KG1 (cell line): ENCODE results near the gene SEPTIN5.

Experiments
- DNase-seq: peaks from one replicate; lab custom pipeline; 2025; lab: John Stamatoyannopoulos, UW

SEPTIN5 gene

DNA sequence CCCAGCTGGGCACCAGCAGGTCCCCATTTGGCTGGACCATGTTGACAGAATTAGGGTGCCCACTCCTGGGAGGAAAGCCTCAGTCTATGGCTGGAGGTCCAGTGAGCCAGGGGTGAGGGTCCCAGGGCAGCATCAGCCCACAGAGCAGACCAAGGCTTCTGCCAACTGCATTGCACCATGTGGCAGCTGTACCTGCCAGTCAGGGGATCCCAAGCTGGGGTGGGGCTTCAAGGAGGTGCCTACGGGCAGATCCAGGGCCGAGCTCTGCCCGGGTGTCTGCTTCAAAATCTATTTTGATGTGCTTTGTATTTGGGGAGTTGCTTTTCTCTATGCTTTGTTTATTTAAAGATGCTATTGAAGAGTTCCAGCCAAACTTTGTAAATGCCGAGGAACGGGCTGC is 19.5 kb downstream of the SEPTIN5 start:
- DNase-seq = no peak

DNA sequence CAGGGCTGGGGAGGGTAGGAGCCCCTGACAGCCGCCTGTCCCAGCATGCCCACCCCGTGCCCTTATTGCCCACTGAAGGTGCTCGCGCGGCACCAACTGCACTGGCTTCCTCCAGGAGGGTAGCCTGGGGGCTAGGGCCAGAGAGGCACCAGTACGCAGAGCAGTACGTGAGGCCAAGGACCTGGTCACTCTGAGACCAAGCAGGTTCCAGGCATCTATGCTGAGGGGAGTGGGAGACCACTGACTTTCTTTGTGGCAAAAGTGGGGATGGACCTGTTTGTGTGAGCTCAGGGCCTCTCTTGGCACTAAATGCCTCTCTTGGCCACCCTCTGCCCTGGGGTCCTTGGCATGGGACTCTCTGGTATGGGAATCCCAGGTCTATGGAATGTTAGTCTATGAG is 19.9 kb downstream of the SEPTIN5 start:
- no peak for DNase-seq

DNA sequence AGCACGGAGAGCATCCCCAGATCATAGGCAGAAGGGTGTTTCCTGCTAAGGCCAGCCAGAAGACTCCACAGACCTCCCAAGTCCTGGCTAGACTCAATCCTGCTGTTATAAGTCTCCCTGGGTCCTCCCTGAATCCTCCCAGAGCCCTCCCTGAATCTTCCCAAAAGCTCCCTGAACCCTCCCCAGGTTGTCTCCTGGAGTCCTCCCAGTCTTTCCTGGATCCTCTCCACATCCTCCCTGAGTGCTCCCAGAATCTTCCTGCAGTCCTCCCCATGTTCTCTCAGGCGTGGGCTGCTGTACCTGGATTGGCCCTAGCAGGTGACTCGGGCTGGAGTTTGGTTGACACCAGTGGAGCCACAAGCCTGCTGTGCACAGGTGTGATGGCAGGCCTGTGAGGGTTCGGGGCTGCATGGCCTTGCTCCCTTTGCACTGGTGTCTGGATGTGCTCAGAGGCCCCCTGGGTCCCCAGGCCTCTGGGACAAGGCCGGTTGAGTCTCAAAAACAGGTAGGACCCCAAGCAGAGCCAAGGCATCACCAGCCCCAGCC is 20.6 kb downstream of the SEPTIN5 start:
- DNase-seq = no peak

DNA sequence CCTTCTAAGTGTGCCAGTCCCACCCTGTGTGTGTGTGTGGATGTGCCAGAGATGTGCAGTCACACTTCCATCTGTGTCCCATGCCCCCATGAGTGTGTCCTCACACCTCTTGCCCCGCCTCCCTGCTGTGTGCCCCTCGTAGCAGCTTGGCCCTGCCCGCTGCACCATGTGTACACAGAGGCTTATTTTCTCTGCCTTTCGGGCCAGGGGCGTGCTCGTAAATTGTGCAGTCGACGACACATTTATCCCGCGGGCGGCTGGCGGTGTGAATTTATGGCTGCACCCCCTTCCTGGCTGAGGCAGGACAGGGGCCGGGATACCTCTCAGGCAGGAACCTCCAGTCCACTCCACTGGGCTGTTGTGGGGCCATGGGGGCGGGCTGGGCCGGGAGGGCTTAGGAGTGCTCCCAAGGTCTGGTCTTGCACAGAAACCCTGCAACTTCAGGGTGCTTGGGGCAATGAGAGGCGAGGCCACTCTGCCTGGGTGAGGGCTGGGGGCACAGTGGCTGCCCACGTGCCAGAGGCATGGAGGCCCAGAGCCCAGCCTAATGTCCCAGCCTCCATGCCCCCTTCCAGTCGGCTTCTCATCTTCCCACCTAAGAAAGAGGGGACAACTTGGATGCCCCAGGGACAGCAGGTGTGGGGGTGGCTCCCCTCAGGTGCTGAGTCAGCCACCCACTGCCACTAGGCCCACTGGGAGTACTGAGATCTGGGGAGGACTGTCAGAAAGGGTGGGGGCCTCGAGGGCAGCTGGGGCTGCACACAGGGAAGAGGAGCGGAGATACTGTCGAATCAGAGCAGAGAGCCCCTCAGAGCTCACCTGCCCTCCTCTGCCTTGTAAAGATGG is 21.6 kb downstream of the SEPTIN5 start:
- DNase-seq = no peak

DNA sequence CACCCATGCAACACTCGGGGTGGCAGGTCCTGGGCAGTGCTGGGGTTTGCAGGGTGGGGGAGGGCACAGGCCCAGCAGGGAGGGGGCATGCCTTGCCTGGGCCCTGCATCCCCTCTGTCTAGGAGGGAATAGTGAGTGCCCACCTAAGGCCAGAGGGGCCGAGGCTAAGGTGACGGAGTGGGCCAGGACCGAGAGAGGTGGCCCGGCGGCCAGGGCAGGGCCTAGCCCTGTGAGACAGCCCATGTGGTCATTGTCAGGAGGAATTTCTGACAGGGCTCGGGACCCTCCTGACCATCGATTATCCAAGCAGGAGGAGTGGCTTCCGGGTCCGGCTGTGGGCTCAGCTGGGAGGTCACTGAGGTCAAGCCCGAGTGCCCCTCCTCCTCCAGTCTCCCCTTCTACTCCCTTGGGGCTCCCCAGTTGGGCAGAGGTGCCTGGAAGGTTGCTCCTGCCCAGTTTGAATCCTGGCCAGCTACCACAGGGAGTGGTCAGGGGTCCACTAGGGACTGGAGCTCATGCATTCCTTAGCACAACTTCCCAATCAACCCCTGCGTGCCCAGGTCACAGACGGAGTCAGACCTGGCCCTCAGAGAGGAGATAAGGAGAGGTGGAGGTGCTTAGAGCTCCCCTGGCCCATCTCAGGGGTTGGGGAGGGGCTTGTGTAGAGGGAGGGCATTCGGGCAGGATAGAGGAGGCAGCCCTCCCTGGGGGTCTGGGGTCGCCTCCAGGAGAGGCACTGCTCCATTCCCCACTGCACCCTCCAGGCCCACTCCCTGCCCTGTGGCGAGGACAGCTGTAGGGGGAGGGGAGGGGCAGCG is 23.8 kb downstream of the SEPTIN5 start:
- DNase-seq = no peak

DNA sequence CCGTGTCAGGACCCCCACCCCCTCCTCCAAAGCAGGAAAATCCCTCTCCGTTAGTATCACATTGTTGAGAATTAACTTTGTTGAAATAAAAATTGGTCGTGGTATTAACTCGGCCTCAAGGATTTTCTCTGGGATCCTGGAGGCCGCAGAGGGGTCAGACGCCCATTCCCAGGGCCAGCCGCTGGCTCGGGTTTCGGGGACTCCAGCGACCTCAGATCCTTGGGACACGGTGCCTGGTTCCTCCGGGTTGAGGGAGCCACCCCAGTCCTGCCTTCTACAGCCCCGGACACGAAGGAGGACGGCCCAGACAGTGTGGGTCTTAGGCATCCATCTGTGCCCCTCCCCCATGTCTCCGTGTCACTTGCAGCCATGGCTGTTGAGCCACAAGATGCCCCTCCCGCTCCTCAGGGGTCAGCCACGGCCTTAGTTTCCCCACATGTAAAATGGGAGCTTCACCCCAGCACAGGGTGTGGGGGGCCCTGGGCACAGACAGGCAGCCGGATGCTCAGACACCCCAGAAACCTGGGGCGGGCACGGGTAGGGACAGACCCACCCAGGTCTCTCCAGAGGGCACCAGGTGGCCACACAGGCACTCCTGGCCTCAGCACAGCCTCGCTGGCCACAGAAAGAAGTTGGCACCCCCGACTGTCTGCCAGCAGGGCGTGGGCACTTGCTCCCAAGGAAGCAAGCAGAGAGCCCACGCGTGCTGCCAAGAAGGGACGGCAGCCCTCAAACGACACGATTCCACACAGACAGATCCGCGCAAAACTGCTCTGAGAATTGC is 24.6 kb downstream of the SEPTIN5 start:
- DNase-seq = no peak

DNA sequence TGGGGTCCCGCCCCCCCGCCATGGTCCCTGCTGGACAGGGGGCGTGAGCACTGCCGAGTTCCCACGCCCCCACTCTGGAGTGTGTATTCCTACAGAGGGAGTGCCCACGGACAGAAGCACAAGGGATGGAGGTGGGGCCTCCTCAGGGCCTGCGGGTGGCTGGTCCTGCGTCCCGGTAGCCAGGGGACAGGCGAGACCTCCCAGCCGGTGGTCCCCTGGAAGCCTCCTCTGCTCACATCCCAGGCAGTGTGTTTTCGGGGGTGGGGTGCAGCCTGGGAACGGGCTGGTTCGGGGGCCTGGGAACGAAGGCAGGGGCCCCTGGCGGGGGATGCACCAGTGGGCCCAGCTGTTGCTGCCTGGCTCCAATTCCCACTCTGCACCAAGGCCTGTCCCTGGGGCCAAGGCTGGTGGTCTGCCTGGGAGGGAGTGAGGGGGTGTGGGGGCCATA is 25.2 kb downstream of the SEPTIN5 start:
- no peak for DNase-seq

DNA sequence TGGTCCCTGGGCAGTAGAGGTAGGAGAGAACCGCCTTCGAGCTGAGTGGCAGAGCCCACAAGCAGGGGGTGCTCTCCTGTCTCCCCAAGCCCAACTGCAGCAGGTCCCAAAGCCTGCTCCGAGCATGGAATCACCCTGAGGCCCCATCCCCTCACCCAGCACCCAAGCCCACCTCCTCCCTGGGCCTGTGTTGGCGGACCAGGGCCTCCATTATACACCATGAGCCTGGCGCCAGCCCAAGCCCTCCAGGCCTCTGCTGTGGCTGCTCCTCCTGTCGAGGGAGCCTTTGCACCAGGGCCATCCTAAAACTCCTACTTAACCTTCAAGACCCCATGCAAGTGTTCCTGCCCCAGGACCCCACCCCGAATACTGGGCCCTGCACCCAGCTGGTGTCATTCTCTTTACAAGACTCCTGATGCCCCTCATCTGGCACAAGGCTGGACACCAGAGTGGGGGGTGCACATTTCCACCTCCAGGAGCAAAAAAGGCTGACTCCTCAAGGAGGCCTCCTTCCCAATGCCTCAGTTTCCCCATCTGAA is 25.7 kb downstream of the SEPTIN5 start:
- DNase-seq = no peak

DNA sequence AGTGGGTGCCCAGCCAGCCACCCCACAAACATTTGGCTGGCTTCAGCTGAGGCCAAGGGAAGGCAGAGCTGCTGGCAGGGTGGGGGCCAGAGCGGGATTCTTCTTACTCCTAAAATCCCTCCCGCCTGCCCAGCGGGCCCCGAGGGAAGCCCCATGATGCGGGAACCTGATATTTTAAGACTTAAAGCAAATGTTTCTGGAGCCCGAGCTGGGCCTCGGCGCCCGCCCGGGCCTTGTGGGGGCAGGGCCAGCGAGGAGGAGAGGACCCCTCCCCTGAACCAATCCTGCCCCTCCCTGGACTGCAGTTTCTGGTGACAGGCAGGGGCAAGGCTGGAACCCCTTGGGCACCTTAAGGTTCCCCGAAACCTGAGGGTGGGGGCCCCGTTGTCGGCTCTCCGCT is 26.3 kb downstream of the SEPTIN5 start:
- no peak for DNase-seq

DNA sequence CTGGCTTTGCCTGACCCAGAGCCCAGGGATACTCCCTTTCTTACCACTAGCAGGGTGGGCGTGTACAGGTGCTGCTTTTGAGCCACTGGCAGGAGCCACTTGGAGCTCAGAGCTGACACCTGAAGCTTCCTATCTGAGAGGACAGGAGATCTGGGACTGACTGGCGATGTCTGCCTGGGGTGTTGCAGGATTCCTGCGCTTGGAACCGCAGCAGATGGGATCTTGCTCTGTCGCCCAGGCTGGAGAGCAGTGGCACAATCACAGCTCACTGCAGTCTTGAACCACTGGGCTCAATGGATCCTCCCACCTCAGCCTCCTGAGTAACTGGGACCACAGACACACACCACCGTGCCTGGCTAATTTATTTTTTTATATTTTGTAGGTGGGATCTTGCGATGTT is 26.8 kb downstream of the SEPTIN5 start:
- no peak for DNase-seq

DNA sequence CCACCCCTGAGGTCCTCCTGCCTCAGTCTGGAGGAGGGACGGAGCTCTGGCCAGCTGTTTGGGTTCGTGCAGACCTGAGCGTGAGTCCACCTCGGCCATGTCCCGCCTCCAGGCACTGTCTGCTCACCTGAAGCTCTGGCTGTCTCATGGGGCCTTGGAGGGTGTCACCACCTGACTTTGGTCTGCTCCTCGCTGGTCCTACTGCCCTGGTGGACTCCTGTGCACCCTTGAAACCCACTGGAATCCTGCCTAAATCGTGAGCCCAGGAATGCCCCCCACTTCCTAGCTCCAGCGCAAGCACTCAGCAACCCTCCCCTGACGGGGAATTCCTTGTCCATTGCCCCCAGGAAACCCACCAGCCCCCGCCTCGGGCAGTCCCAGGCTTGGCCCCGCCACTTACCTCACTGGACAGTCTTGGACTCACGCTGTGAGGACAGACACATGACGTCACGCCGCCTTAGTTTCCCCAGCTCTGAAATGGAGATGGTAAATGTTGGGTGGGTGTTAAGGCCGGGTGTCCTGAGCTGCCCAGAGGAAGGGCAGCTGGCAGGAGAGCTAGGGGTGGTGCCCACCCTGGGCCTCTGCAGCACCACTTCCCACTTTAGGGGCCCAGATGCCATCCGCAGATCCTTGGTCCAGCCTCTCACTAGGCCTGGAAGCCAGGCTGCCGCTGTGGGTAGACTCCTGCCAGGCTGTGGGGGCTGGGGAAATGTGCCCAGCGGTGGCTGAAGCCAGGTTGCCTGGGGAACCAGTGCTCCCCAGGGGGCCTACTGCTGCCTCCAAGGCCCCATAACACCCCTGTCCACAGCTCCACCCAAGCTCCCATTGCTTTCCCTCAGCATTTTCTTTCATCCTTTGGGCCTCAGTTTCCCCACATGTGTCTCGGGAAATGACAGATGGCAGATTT is 28.1 kb downstream of the SEPTIN5 start:
- no peak for DNase-seq

DNA sequence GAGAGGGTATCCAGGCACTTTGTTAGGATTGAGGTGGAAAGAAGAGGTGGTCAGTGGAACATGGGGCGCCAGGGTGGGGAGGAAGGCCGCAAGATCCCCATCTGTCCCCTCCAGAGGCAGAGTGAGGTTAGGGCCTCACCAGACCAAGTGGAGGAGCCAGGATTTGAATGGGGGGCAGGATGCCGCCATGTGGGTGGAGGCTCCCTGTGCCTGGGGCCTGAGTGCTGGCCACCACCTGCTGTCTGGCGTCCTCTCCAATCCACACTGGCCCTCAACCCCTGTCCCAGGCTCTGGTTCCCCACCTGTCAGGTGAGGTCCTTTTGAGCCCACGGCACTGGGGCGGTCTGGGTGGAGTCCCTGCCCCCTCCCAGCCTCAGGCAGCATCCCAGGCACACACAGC is 28.8 kb downstream of the SEPTIN5 start:
- no peak for DNase-seq

DNA sequence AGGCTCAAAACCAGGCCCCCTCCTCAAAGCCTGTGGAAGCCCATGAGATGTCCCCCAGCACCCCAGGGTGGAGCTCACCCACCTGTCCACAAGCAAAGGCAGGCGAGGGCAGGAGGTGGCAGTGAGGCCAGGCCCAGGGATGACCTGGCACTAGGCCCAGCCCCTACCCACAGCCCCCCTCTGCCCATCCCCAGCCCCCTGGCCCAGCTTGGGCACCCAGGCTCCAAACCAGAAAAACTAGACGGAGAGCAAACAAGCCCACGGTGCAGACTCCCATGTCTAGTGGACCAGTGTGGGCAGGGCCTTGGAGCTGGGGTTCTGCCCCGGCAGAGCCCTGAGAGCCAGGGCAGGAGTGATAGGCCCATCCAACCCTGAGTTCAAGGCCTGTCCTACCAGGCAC is 29.3 kb downstream of the SEPTIN5 start:
- DNase-seq = no peak

DNA sequence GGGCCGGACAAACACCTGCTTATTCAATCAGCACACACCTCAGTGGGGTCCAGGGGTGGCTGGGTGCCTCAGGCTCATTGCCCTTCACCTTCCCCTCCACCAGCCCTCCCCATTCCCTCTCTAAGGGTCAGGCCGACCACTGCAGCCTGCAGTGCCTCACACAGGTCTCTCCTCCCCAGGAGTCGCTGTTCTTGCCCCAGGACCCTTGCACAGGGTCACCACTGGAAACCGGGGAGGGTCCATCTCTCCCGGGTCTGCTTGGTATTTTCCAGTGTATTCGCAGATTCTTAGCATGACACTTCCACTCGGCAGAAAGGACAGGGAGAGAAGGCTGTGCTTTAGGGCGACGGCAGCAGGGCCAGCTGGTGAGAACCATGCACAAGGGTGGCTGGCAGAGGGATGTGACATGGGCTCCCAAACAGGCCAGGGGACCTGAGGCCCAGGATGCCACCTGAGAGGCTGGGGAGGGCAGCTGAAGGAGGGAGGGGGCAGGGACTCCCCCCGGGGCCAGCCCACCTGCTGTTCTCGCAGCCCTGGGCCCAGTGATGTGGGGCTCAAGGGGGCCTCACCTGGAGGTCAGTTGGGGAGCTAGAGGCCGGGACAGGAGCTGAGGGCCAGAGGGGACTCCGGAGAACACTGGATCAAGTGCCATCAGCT is 30.2 kb downstream of the SEPTIN5 start:
- no peak for DNase-seq

DNA sequence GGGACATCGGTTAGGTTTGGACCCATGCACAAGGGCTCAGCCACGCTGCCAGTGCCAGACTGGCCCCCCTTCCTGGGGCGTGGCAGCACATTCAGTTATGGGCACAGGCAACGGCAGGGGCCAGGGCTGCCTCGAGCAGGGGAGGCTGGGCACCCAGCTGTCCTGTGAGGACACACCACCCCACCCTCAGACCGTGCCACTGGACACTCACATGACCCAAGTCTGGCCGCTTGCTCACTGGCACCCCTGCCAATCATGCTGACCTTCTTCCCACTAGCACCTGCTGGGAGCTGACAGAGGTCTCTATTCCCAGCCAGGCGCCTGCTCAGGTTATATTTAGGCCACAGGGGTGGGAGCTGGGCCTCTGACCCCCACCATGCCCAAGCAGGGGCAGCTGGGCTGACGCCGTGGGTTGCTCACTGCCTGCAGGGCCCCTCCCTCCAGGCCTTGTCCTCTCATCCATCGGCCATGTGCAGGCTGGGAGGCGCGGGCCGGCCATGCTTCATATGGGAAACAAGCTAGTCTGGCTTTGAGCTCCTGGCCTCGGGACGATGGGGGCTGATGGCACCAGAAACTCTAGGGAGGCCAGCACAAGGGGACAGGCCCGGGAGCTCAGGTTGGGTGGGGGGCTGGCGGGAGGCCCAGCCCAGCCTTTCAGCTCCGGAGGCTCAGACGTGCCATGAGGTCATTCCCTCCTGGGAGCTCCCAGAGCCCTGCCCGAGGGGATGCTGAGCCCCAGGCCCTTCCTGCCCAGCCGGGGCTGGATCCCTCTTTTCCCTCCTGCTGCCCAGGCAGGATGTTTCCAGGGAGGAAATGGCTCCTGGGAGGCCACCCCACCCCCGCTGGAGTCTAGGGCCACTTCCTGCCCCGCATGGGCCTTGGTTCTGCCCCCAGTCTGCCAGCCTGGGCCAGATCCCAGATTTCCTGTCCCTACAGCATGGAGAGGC is 31.1 kb downstream of the SEPTIN5 start:
- no peak for DNase-seq

DNA sequence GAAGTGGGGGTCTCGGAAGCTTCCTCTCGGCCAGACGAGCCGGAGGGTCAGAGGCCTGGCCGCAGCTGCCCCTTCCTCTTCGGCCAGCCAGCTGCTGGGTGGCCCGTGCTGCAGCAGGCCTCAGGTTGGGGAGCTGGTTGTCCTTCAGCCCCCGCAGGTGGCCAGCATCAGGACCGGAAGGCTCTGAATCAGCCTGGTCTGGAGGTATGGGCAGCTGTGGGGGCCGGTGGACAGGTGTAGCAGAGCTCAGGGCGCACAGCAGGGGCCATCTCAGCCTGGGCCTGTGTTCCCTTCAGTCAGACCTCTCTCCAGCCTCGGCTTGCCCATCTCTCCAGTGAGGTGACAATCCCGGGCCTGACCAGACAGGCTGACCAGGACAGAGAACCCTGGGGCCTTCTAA is 32.4 kb downstream of the SEPTIN5 start:
- DNase-seq = no peak

DNA sequence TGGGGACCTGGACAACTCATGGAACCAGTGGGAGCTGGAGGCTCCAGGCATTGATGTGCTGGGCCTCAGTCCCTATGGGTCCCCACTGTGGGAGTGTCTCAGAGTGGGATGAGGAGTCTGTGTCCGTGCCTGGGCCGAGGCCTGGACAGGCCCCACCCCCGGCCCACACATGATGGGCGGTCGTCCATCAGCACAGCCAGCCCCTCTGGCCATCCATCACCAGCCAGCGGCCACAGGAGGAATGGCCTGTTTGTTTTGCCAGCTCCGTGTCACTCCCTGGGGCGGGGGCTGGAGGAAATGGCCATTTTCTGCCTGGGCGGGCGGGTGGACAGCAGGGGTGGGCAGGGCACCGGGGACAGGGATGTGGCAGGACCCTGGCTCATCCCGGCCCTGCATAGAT is 33.2 kb downstream of the SEPTIN5 start:
- no peak for DNase-seq

DNA sequence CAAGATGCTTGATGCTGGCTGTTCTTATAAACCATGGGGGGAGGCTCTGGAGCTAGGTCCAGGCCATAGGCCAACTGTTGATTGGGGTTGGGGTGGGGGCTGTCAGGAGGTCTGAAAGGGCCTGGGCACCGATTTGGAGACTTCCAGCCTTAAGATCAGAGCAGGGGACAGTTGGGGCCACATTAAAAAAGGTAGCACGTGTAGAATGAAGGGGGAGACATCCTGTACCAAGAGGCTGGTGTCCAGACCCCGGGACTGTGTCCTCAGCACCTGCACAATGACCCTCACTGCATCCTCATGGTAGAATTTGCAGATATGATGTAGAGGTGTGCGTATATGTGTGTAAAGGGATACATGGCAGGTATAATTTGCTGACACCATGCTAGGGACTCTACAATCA is 33.8 kb downstream of the SEPTIN5 start:
- DNase-seq = no peak

DNA sequence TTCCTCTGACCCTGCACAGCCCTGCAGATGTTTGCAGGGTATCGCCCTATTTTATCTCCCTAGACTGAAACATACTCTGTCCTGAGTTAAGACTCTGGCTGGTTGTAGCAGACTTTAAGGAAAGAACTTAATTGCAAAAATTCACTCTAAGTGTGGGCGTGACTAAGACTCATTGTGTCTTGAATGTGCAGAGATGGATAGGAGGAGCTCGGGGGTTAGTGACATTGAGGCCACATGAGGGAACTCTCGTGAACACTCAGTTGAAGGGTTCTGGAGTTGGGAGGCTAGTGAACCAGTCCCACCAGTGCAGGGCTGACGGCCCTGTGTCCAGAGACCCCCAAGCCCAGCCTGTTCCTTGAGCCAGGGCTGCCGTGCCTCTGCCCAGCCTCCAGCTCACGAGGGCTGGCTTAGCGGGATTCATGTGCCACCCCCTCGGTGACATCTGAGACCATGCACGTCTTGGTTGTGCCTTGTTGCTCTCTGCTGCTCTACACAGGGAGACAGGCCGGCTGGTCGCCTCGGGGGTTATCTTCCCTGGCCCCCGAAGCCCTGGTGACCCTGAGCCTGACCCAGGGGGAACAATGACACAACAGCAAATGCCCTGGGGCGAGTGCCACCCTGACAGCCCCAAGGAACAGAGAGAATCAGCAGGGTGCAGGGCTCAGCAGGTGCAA is 34.8 kb downstream of the SEPTIN5 start:
- no peak for DNase-seq
